NCI-H226 (cell line): ENCODE measurements around the gene HDHD5.

Experiments
- DNase-seq: peaks from one replicate; pipeline ENCODE4 v3.0.0-alpha.2; 2015

The HDHD5 gene

GRCh38 chr22:17118342-17118741, 40.7 kb downstream of the HDHD5 start:
- DNase-seq, result no peak

GRCh38 chr22:17117890-17118289, 41.2 kb downstream of the HDHD5 start:
- DNase-seq, result no peak

- DNase-seq, result no peak
Measured at GRCh38 chr22:17117400-17117799, 41.7 kb downstream of the HDHD5 start.

- DNase-seq, result no peak
Measured at GRCh38 chr22:17116572-17117330, 42.3 kb downstream of the HDHD5 start.

- no peak for DNase-seq
Measured at GRCh38 chr22:17115945-17116565, 43.0 kb downstream of the HDHD5 start.

GRCh38 chr22:17115236-17115635, 43.8 kb downstream of the HDHD5 start:
- DNase-seq, result no peak

- no peak for DNase-seq
Measured at GRCh38 chr22:17114898-17115235, 44.2 kb downstream of the HDHD5 start.

GRCh38 chr22:17114173-17114897, 44.7 kb downstream of the HDHD5 start:
- DNase-seq, result no peak

GRCh38 chr22:17113600-17113999, 45.5 kb downstream of the HDHD5 start:
- DNase-seq, result no peak

GRCh38 chr22:17112491-17113042, 46.5 kb downstream of the HDHD5 start:
- DNase-seq, result no peak

- no peak for DNase-seq
Measured at GRCh38 chr22:17110791-17111550, 48.1 kb downstream of the HDHD5 start.

- no peak for DNase-seq
Measured at GRCh38 chr22:17109976-17110375, 49.1 kb downstream of the HDHD5 start.

- no peak for DNase-seq
Measured at GRCh38 chr22:17109113-17109865, 49.8 kb downstream of the HDHD5 start.

GRCh38 chr22:17108256-17109112, 50.6 kb downstream of the HDHD5 start:
- DNase-seq, result no peak

- DNase-seq, result no peak
Measured at GRCh38 chr22:17107547-17107810, 51.6 kb downstream of the HDHD5 start.

GRCh38 chr22:17106785-17107546, 52.1 kb downstream of the HDHD5 start:
- no peak for DNase-seq

GRCh38 chr22:17106161-17106784, 52.8 kb downstream of the HDHD5 start:
- DNase-seq, result no peak

- DNase-seq, result no peak
Measured at GRCh38 chr22:17105143-17106129, 53.6 kb downstream of the HDHD5 start.

- no peak for DNase-seq
Measured at GRCh38 chr22:17104336-17104935, 54.6 kb downstream of the HDHD5 start.
